GM21529 (cell line): ENCODE measurements around the gene ACAP3.
"Not testable (repeated sequence)": the region's sequence is repeated elsewhere in the genome, so short reads cannot be mapped to it uniquely, and the experiment has no call there.

Source experiments
- ATAC-seq: cut with Tn5 transposase; IDR thresholded peaks from one replicate; pipeline ENCODE4 v1.9.1; 2021; ENCODE audit not compliant: unreplicated experiment

The ACAP3 gene

DNA sequence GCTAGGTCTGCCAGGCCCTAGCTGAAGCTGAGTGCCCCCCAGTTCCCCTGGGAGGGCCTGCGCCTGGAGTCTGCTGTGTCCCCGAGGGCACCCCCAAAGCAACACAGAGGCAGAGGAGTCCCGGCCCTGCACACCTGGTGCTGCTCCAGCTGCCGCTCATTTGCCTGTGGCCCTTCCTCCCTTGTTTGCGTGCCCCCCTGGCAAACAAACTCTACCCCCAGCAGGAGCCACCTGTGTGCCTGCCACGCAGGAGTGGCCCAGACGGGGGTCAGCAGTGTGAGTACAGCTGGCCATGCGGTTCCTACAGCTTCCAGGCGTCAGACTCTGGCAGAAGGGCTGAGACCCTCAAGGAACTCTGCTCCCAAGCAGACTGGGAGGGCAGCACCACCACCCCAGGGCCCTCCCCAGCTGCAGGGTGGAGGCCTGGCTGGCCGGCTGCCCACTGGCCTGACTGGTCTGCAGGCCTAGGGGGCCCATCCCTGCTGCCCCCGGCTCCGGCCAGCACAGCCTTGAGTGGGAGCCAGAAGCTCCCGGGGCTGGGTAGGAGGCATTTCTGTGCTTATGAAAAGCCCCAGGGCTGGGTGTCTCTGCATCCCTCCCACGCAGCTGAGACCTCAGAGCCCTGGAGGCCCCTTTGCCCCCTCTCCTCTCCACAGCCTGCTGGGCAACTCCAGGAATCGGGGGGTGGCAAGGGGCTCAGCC is 22.8 kb upstream of the ACAP3 start:
- no peak for ATAC-seq

DNA sequence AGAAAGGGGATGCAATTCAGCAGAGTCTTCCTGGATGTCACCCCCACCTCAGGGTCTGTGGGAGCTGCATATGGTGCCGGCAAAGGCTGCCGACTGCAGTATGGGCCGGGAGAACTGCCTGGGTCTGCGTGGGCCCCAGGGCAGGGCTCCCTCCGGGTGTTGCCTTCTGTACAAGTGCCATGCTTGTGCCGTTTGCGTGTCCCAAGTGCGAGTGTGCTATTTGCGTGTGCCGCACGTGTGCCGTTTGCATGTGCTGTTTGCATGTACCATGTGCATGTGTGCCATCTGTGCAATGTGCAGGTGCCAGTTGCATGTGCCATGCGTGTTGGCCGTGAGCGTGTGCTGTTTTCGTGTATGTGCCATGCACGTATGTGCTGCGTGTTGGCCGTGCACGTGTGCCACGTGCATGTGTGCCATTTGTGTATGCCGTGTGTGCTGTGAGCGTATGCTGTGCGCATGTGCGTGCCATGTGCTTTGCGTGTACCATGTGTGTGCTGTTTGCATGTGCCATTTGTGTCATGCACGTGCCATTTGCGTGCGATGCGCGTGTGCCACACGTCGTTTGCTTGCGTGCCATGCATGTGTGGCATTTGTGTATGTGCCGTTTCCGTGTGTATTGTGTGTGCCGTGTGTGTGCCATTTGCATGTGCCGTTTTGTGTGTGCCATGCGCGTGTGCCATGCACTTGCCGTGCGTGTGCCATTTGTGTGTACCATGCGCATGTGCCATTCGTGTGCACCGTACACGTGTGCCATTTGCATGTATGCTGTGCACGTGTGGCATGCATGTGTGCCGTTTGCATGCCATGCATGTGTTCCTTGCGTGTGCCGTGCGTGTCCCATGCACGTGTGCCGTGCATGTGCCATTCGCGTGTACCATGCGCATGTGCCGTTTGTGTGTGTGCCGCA is 21.8 kb upstream of the ACAP3 start:
- ATAC-seq, result no peak

DNA sequence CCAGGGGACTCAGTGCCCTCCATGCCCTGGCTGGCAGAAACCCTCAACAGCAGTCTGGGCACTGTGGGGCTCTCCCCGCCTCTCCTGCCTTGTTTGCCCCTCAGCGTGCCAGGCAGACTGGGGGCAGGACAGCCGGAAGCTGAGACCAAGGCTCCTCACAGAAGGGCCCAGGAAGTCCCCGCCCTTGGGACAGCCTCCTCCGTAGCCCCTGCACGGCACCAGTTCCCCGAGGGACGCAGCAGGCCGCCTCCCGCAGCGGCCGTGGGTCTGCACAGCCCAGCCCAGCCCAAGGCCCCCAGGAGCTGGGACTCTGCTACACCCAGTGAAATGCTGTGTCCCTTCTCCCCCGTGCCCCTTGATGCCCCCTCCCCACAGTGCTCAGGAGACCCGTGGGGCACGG is 20.5 kb upstream of the ACAP3 start:
- no peak for ATAC-seq

DNA sequence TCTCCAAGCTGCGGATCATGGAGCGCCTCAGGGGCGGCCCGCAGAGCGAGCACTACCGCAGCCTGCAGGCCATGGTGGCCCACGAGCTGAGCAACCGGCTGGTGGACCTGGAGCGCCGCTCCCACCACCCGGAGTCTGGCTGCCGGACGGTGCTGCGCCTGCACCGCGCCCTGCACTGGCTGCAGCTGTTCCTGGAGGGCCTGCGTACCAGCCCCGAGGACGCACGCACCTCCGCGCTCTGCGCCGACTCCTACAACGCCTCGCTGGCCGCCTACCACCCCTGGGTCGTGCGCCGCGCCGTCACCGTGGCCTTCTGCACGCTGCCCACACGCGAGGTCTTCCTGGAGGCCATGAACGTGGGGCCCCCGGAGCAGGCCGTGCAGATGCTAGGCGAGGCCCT is 19.6 kb upstream of the ACAP3 start:
- ATAC-seq, result no peak

DNA sequence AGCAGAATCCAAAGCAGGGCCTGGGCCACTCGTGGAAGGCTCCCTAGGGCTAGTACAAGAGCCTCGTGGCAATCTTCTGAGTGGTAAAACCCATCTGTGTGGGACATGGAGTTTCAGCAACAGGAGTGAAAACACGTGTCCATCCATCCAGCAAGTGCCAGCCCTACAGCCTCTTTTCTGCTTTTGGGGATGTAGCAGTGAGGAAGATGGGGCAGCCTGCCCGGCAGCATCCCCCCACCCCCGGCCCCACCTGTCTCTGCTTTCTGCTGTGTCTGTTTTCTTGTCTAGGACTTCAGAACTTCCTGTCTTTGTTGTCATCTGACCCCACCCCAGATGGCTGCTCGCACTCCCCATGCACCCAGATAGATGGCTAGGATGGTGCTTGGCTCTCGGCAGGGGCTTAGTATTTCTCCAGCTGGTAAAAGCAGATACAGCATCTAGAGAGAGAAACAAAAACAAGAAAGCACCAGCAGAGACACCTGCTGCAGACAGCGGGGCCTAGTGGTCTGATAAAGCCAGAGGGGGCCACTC is 18.4 kb upstream of the ACAP3 start:
- ATAC-seq, result no peak

DNA sequence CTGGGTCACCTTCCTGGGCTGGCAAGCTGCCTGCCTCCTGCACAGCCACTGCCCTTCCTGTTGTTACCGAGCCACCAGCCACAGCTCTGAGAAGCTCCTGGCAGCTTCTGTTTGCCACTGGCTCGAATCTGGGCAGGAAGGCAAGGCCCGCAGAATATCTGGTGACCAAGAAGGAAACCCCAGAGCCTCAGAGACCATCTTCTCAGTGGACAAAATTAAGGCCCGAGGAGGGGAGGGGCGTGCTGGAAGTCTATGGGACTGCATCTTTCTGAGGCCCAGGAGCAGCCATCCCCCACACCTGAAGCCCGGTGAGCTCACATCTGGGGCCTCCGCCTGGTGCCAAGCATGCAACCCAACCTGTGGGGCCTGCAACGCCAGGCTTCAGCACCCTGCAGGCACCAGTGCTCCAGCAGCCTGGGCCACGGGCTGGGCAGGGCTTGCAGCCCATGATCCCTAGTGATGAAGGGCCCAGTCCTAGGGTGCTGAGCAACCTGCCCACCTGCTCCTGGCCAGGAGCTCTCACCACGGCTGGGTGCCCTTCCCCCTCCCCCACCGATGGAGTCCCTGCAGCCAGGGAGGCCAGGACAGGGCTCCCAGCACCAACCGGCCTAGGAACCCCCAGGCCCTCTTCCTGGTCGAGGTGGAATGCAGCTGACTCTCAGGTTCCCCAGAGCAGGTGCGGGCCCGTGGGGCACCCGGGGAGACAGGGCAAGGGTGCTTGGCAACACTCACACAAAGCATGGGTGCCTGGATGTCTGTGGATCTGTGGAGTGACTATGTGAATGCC is 17.8 kb upstream of the ACAP3 start:
- no peak for ATAC-seq

DNA sequence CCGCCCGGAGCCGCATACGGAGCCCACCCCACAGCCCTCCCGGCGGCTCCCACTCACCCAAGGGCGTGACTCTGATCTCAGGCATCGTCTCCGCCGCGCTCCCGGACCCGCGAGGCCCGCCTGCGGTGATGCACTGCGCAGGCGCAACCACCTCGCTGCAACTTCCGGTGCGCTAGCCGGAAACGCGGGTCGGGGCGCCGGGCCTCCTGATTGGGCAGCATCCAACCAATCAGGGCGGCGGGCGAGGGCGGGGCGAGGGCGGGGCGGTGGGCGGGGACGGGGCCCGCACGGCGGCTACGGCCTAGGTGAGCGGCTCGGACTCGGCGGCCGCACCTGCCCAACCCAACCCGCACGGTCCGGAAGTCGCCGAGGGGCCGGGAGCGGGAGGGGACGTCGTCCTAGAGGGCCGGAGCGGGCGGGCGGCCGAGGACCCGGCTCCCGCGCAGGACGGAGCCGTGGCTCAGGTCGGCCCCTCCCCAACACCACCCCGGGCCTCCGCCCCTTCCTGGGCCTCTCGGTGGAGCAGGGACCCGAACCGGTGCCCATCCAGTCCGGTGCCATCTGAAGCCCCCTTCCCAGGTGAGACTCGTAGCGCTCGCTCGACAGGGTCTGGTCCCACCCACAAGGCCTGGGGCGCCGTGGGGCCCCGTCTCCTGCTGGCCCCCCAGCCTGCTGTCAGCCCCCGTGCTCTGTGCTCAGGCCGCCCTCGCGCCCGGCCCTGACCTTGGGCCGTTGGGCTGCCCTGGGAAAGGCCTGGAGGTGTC is 17.0 kb upstream of the ACAP3 start, which contains the start of the genes CPTP and INTS11:
Gene CPTP (plus strand): TSS at position 279 of the 764 bp plus-strand sequence. CDS start 2,109 bp downstream, outside the sequence.
Gene INTS11 (minus strand): TSS at position 137 of the 764 bp plus-strand sequence. CDS start 52 bp downstream, at position 85.
- ATAC-seq, result peak; percentile 68

DNA sequence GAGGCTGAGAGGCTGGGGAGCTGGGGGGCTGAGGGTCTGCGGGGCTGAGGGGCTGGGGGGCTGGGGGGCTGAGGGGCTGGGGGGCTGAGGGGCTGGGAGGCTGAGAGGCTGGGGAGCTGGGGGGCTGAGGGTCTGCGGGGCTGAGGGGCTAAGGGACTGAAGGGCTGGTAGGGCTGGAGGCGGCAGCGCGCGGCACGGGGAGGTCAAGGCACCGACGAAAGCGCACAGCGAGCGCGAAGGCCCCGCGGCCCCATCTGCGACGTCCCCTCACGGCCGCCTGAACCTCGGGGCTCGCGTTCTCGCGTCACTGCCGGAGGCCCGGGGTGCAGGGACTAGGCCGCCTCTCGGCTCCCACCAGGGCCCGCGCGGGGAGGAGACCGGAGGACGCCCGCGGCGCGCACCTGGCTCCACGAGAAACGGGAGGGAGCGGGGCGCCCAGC is 16.4 kb upstream of the ACAP3 start:
- peak; percentile 14 for ATAC-seq

DNA sequence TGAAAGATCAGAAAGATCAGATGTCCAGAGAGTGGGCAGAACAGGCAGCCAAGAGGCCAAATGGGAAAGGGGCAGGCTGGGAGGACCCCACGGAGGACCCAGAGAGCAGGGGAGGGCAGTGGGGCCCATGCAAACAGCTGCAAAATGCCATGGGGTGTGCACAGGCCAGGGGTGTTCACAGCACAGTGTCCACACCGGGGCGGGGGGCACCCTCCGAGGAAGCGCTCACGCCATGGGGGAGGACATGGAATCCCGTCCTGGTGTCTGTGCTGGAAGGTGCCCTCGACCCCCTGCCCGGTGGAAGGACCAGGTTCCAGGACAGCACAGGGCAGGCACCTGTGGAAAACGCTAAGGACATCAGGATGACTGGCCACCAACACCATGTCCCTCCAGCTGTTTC is 15.2 kb upstream of the ACAP3 start:
- no peak for ATAC-seq

DNA sequence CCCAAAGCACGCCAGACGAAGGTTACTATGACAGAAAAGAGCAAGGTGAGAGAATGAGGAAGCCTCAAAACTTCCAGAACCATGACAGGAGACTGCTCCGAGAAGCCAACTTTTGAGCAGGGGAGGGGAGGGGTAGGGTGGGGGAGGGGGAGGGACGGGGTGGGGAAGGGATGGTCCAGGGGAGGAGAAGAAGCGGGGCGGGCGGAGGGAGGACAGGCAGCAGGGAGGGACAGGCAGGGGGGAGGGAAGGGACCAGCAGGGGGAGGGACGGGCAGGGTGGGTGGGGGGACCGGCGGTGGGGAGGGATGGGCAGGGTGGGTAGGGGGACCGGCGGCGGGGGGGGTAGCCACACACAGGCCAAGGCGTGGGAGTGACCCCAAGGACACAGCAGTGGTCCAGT is 14.7 kb upstream of the ACAP3 start:
- ATAC-seq, result no peak

DNA sequence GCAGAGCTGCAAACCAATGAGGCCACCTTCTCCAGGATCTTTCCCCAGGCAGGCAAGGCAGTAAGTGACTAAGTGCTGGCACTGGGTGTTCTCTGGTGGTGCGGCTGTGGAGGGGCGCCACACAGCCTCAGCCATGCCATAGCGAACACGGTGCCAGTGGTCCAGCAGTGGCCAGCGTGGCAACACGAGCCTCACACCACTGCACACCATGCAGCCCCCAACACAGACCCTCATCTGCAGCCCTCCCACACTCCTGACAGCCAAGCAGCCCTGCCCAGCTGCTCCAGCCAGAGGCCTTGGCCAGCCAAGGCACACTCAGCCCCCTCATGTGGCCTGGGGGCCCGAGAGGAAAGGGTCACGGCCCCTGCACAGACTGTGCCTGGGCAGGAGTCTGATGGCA is 13.7 kb upstream of the ACAP3 start:
- no peak for ATAC-seq

DNA sequence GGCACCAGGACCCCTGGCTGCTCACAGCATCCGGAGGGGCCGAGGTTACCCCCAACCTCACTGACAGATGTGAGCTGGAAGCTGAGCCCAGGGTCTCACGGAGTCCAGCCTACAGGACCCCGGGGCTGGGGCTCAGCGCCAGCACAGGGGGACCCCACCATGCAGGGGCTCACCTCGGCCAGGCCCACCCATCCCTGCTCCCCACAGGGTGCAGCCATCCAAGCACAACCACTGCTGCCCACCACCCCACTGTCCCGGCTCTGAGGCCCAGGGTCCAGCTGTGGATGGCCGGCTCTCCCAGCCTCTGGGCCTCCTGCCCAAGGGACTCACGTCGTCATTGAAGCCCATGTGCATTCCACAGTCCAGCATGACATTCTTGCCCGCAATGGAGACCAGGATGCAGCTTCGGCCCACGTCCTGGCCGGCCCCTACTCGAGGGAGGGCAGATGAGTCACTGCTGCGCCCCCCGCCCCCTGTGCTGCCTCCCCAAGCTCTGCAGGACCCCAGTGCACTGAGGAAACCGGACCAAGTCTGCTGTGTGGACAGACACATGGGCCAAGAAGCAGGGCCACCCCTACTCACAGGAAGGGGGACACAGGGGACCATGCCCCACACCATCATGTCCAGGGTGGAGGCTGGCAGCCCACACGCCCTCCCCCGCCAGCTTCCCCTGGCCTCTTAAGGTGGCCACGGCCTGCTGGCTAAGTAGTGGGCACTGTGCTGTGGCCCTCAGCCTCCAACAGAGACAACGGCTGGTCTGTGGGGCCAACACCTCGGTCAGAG is 13.1 kb upstream of the ACAP3 start:
- ATAC-seq, result no peak

DNA sequence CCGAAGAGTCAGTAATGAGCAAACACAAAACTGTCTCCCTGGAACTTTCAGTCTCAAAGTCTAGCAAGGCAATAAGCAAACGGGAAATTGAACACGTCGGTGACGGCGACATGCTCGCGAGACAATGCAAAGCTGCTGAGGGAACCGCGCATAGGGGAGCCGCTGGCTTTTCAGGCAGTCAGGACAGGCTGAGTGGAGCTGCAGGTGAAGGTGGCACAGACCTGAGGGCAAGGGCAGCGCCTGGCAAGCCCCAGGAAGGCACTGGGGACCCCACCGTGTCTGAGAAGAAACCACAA is 11.9 kb upstream of the ACAP3 start:
- ATAC-seq, result no peak

DNA sequence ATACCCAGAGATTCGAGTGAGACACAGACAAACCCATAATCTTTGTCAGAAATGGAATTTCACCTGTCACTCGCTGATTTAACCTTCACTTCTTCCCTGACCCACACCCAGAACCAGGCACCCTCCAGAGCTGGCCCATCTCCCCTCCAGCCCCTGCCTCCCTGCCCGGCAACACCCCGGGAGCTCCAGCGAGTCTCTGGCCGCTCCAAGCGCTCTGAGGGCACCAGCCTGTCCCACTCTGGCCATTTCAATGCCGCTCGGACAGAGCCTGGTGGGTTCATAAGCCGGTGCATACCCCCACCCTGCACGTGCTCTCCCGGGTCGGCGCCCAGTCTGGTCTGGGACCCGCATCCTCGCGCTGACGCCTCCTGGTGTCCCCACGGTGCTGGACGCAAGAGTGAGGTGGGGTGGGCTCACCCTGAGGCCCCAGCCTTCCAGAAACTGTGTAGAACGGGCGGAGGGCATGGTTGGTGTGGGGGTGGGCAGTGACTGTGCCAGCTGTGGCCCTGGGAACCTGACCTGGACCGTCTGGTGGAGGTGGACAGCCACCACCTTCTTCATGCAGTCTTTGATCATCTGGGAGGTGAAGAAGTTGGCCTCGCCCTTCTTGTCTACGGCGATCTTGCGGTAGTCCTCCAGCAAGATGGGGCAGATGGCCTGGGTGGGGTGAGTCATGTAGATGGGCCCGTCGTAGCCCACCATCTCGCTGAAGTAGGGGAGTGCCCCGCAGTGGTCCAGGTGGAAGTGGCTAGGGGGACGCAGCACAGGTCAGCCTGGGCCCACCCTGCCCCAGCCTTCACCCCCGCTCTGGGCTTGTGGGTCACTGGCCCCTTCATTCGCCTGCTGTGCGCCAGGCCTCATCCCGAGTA is 11.3 kb upstream of the ACAP3 start:
- no peak for ATAC-seq

DNA sequence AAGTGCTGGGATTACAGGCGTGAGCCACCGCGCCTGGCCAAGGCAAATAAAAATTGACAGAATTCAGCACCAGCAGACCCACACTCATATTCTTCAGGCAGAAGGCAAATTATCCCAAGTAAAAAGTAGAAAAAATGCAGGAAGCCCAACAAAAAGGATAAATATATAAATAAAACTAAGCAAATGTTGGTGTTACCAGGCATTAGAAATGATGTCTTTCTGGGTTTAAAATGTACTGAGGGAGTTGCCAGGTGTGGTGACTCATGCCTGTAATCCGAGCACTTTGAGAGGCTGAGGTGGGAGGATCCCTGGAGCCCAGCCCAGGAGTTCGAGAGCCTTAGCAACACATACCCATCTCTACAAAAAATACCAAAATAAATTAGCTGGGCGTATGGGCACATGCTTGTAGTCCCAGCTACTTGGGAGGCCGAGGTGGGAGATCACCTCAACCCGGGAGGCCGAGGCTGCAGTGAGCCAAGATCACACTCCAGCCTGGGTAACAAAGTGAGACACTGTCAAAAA is 10.5 kb upstream of the ACAP3 start:
- ATAC-seq, result no peak

DNA sequence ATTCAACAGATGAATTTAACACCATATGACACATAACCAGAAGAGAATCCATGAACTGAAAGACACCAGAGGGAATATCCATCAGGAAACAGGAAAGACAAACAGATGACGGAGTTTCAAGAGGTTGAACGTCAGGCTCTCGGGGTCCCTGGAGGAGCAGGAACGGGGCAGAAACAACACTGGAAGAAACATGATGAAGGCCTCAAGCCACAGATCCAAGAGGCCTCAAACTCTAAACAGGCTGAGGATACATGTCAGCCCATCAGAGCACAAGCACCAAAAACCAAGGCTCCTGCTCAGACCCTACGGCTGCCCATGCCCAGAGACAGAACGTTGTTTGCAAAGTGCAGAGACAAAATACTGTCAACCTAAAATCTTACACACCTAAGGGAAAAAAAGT is 9.7 kb upstream of the ACAP3 start:
- no peak for ATAC-seq

DNA sequence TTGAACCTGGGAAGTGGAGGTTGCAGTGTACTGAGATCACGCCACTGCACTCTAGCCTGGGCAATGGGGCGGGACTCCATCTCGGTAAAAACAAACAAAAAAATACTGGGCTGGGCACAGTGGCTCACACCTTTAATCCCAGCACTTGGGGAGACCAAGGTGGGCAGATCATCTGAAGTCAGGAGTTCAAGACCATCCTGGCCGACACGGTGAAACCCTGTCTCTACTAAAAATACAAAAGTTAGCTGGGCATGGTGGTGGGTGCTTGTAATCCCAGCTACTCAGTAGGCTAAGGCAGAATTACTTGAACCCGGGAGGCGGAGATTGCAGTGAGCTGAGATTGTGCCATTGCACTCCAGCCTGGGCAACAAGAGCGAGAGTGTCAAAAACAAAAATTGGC is 8.5 kb upstream of the ACAP3 start:
- not testable (repeated sequence) for ATAC-seq

DNA sequence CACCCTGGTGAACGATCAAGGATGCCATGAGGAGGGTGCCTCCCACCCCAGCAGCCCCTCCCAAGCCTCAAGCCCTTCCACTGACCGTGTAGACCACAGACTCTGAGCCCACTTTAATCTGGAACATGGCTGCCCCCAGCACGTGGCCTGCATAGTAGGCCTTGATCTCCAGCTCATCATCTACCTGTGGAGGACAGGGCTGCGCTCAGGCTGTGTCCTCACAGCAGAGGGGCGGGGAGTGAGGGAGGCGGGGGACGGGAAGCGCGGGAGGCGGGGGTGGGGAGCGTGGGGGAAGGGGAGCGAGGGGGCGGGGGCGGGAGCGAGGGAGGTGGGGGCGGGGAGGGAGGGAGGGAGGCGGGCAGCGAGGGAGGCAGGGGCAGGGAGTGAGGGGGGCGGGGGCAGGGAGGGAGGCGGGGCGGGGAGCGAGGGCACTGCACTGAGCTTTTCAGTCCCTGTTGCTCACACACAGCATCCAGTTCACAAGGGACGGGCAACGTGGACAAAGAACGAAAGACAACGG is 7.8 kb upstream of the ACAP3 start:
- no peak for ATAC-seq
